Measurements from ENCODE around the gene PFN2.
"Not testable (repeated sequence)": the region's sequence is repeated elsewhere in the genome, so short reads cannot be mapped to it uniquely, and the experiment has no call there.

- not testable (repeated sequence) for TF ChIP-seq POLR2AphosphoS5 (IDR thresholded peaks at IDR 0.05); CTCF (IDR thresholded peaks at IDR 0.05 in 8 of 11, conservative IDR thresholded peaks at IDR 0.05 in 3 of 11)
Measured at GRCh38 chr3:149938392-149939055, 32.2 kb downstream of the PFN2 start.
